GM12875 (cell line): ENCODE data around the gene SMG6.

Experiments used
- H3K4me3 ChIP-seq: one replicate; pipeline ENCODE4 v1.5.1; 2011; ENCODE audit warnings: low read depth, low read length, control low read depth
- CTCF ChIP-seq: IDR thresholded peaks from 2 replicates; pipeline ENCODE4 v1.5.1; 2011; ENCODE audit warnings: low read depth, mild to moderate bottlenecking, control low read depth, inconsistent platforms, low read length, moderate library complexity, borderline replicate concordance; ENCODE audit not compliant: insufficient read depth

SMG6 gene

GRCh38 chr17:2338315-2338657 is 34.7 kb upstream of the SMG6 start:
- TF ChIP-seq CTCF = no peak
- peak overlapping the region; percentile 92 for H3K4me3 ChIP-seq

- no peak for TF ChIP-seq CTCF
- peak overlapping the region; percentile 92 for H3K4me3 ChIP-seq
Measured at GRCh38 chr17:2337544-2338314, 34.1 kb upstream of the SMG6 start.

- peak within 1 kb of the TSS; percentile 92 for H3K4me3 ChIP-seq
- TF ChIP-seq CTCF = no peak
Measured at GRCh38 chr17:2336852-2337543, 33.4 kb upstream of the SMG6 start, which contains the start of gene SGSM2. TSS of gene SGSM2 (plus strand) at chr17:2337501. CDS start at chr17:2337689, 188 bp downstream.

- TF ChIP-seq CTCF = peak; percentile 26; the same call in 1 of the 2 replicates
Measured at GRCh38 chr17:2336215-2336851, 32.7 kb upstream of the SMG6 start, which contains the start of gene TSR1. TSS of gene TSR1 (minus strand) at chr17:2336457. CDS start at chr17:2336427, 30 bp downstream.

GRCh38 chr17:2335726-2336214 is 32.2 kb upstream of the SMG6 start:
- no peak for TF ChIP-seq CTCF
- H3K4me3 ChIP-seq = peak overlapping the region; percentile 92

More at GRCh38 chr17:2336215-2336851, 32.7 kb upstream of the SMG6 start, which contains the start of gene TSR1:
- peak within 1 kb of the TSS; percentile 92 for H3K4me3 ChIP-seq

GRCh38 chr17:2331303-2331702 is 27.7 kb upstream of the SMG6 start:
- no peak for TF ChIP-seq CTCF
- no peak overlapping the region for H3K4me3 ChIP-seq
